ENCODE results near the gene PTPRD.

DNA sequence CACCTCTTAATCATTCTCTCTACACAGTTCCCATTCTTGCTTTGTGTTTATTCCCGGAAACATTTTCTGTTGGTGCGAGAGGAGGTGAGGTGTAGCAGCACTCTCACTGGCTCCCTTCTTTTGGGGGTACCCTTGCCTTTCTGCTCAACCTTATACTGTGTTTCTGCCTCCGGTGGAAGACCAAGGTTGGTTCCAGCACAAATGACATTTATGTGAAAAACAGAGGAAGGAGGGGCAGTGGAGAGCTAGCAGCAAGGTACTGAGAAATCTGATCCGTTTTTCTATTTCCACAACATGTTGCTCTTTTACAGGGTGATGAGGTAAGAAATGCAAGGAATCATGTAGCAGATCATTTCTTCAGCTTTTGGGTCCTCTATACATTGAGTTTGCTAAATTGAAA, 2165.2 kb downstream of the PTPRD start:
- TF ChIP-seq POLR2A (IDR thresholded peaks at IDR 0.05): no peak
- TF ChIP-seq, protein P1, sequence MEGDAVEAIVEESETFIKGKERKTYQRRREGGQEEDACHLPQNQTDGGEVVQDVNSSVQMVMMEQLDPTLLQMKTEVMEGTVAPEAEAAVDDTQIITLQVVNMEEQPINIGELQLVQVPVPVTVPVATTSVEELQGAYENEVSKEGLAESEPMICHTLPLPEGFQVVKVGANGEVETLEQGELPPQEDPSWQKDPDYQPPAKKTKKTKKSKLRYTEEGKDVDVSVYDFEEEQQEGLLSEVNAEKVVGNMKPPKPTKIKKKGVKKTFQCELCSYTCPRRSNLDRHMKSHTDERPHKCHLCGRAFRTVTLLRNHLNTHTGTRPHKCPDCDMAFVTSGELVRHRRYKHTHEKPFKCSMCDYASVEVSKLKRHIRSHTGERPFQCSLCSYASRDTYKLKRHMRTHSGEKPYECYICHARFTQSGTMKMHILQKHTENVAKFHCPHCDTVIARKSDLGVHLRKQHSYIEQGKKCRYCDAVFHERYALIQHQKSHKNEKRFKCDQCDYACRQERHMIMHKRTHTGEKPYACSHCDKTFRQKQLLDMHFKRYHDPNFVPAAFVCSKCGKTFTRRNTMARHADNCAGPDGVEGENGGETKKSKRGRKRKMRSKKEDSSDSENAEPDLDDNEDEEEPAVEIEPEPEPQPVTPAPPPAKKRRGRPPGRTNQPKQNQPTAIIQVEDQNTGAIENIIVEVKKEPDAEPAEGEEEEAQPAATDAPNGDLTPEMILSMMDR (IDR thresholded peaks at IDR 0.05 in 4 of 5, conservative IDR thresholded peaks at IDR 0.05 in 1 of 5): no peak
